RCC 7860 (cell line): ENCODE results near the gene CPNE2.
"Not testable (repeated sequence)": the region's sequence is repeated elsewhere in the genome, so short reads cannot be mapped to it uniquely, and the experiment has no call there.

Experiments
- DNase-seq: peaks from one replicate; pipeline ENCODE4 v3.0.0-alpha.2; 2015; ENCODE audit warnings: low spot score
- FAIRE-seq: peaks from 2 replicates; lab custom pipeline; 2012; peaks lifted over from hg19 to GRCh38; lab: Jason Lieb, UNC

Gene CPNE2

DNA sequence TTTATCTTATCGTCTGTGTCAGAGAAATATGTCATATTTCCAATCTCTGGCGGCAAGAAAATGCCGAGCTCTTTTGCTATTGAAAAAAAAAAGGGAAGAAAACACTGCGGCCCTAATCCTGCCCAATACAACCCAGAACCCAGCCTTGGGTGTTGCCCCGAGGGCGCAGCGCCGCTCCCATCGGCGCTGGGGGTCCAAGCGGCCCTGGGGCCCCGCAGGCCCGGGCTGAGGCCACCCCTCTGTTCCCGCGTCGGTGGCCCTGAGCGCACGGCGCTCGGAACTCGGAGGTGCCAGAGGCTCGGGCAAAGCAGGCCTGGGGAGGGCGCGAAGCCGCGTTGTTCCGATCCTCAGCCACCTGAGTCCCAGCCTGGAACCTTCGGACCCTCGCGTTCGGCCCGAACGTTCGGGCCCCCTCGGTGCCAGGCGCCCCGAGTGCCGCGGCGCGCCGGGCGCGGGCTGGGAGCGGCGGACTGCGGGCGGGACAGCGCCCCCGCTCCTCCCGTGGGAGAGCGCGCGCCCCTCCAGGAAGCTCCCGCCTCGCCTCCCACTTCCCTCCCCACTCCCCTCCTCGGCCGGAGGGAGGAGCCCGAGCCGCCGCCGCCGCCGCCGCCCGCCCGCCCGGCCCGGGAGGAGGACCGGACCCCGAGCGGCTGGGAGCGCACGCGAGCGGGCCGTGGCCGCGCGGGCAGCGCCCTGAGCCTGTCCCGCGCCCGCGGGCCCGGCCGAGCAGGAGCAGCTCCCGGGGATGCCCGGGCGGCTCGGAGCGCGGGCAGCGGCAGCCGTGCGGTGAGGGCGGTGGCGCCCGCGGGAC, at the start of gene CPNE2:
CPNE2 (plus strand) TSS at position 609 of the 811 bp plus-strand sequence. CDS start 18,160 bp downstream, outside the sequence.
- FAIRE-seq = no peak
- peak; percentile 11 for DNase-seq

GRCh38 chr16:57043248-57043647, 49.1 kb upstream of the CPNE2 start:
- DNase-seq (no peak), FAIRE-seq (no peak)

- DNase-seq = no peak
- FAIRE-seq = no peak
Measured at GRCh38 chr16:57044931-57045693, 47.3 kb upstream of the CPNE2 start.

GRCh38 chr16:57045694-57046381, 46.5 kb upstream of the CPNE2 start:
- DNase-seq (no peak), FAIRE-seq (no peak)

- FAIRE-seq = no peak
- DNase-seq = no peak
Measured at GRCh38 chr16:57048095-57048494, 44.3 kb upstream of the CPNE2 start.

GRCh38 chr16:57049678-57050077, 42.7 kb upstream of the CPNE2 start:
- DNase-seq (no peak), FAIRE-seq (no peak)

DNA sequence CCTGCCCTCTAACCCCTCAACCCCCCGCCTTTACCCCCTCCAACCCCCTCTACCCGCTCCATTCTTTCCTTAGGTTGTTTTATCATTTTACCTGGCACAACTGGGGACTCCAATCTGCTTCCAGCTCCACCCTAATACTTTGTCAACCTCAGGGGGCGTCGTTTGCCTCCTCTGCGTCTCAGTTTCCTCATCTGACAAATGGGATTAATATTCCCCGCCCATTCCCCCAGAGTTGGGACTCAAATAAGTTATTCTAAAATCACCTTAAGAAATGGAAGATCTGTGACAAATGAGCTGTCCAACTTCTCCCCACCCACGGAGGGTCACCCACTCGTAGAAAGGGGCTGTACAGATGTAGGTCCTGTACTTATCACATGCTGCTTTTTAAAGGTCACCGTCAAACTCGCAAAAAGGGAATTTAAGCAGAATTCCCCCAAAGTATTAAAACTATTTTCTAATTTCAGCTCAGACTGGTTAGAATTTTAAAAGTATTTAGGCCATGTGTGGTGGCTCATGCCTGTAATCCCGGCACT, 40.6 kb upstream of the CPNE2 start:
- FAIRE-seq = no peak
- DNase-seq = no peak

GRCh38 chr16:57053206-57053605, 39.2 kb upstream of the CPNE2 start:
- no peak for FAIRE-seq
- DNase-seq = no peak

- FAIRE-seq (no peak), DNase-seq (no peak)
Measured at GRCh38 chr16:57054338-57054737, 38.0 kb upstream of the CPNE2 start.

DNA sequence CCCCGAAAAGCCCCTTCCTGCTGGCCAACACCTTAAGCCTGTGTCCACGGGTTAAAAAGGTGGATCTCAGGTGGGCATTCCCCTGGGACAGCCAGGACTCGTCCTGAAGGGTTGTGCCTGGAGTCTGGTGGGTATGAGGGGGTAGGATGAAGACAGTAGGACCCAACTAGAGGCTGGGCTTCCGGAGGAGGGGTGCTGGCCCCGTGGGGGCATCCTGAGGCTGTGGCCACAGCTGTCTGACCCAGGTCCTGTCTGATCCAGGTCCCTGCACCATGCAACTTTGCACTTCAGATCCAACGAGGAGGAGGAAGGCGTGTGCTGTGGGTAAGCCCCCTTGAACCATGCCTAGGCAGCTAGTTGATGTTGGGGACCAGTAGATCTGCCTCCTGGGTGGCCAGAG, 37.6 kb upstream of the CPNE2 start:
- FAIRE-seq (no peak), DNase-seq (no peak)

- DNase-seq = no peak
- no peak for FAIRE-seq
Measured at GRCh38 chr16:57055671-57056070, 36.7 kb upstream of the CPNE2 start.

- DNase-seq (no peak), FAIRE-seq (no peak)
Measured at GRCh38 chr16:57058291-57058861, 34.0 kb upstream of the CPNE2 start.

GRCh38 chr16:57060323-57061083, 31.9 kb upstream of the CPNE2 start:
- DNase-seq = no peak
- FAIRE-seq = no peak

GRCh38 chr16:57061084-57061905, 31.1 kb upstream of the CPNE2 start:
- FAIRE-seq (no peak), DNase-seq (no peak)

- no peak for FAIRE-seq
- no peak for DNase-seq
Measured at GRCh38 chr16:57062329-57062728, 30.1 kb upstream of the CPNE2 start.

GRCh38 chr16:57063189-57063588, 29.2 kb upstream of the CPNE2 start:
- FAIRE-seq, DNase-seq: not testable (repeated sequence)

DNA sequence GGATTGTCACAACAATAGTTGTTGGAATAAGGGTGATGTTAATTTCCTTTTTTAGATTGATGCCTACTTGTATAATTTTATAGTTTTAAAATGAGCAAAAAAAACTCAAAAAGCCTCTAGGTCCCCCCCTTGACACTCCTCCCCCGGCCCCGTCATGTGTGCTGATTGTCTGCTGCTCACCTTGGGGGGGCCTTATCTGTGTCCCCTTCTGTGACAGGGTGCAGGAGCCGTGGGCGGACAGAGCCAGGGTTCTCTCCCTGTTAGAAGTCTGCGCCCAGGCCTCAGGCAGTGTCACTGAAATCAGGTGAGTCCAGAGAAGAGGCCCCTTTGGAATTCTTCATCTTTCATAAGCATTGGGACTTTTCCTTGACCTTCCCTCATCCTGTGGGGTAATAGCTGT, 27.4 kb upstream of the CPNE2 start:
- FAIRE-seq (no peak), DNase-seq (no peak)

DNA sequence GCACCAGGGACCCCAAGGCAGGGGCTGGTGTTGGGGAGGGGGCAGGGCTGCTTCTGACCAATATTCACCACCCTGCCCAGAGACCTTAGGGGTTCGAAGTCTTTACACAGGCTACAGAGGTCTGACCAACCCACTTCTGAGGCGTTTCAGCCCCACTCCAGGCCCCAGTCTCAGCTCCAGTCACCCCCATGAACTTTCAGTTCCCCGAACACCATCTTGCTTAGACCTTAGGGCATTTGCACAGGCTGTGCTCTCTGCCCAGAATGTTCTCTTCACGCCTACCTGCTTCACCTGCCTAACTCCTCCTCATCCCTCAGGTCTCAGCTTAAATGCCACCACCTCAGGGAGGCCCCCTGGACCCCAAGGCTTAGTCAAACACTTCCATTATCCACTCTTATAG, 25.8 kb upstream of the CPNE2 start:
- no peak for DNase-seq
- no peak for FAIRE-seq

- FAIRE-seq (no peak), DNase-seq (no peak)
Measured at GRCh38 chr16:57067347-57067746, 25.0 kb upstream of the CPNE2 start.
